ENCODE data around the gene SLCO3A1. TPM values are rescaled to one million over a fixed set of nuclear protein-coding genes. Genes with fewer than 3 reads are reported as not detected.
A peak's percentile ranks its signal among the peaks of the same experiment; 100 is the strongest.

The SLCO3A1 gene
- total RNA-seq, 2 experiments from 2014 or later: 29.5 to 30.4 TPM

DNA sequence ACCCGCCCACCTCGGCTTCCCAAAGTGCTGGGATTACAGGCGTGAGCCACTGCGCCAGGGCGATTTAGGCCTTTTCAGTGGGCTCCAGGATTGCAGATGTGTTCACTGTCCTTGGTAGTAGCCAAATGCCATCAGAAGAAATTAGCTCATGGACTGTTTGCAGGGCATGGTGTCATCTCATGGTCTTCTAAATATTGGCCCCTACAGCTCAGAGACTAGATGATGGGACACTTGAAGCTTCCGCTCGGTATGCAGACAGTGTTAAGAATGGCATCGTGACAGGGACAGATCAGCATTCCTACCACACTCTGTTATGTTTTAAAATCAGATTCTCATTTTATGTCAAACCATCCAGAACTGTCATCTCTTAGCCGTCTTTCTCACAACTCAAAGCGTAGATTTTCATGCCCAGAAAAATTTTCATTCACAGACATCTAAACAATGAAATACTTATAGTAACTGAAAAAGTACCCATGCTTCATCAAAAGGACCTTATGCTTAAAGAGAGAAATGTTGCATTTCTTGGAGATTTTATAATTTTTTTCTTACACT, 24.9 kb downstream of the SLCO3A1 start:
- POLR2A ChIA-PET: no interaction called here
- ATAC-seq (ENCODE audit: poor library complexity) (no peak), DNase-seq (no peak)
- Mint-ChIP-seq H3K27ac (no peak overlapping the region), H3K9me3 (peaks cover 3% of the 10 kb centered on the region), H3K36me3 (ENCODE audit: low read depth) (peaks cover 25% of the 10 kb centered on the region), H3K4me3 (no peak overlapping the region), H3K4me1 (ENCODE audit: low read depth) (peaks cover 54% of the 10 kb centered on the region), H3K27me3 (no peaks in the 10 kb centered on the region)
- no peak overlapping the region for H3K4me3 ChIP-seq (ENCODE audit: low read length)
- intact Hi-C loops (cut with DNase I, micrococcal nuclease): no loop called here
- no peak overlapping the region for H3K27ac ChIP-seq (ENCODE audit: low read depth in 1 of 2, low read length in 2 of 2)
- H3K36me3 ChIP-seq (ENCODE audit: insufficient read depth, low read length): peaks cover 11% of the 10 kb centered on the region
- no peaks in the 10 kb centered on the region for H3K27me3 ChIP-seq (ENCODE audit: control insufficient read depth in 1 of 2, insufficient read depth in 2 of 2, low read length in 2 of 2)
- peaks cover 19% of the 10 kb centered on the region for H3K4me1 ChIP-seq (ENCODE audit: insufficient read depth, low read length)
- CTCF ChIA-PET: no interaction called here
- TF ChIP-seq, protein P1, sequence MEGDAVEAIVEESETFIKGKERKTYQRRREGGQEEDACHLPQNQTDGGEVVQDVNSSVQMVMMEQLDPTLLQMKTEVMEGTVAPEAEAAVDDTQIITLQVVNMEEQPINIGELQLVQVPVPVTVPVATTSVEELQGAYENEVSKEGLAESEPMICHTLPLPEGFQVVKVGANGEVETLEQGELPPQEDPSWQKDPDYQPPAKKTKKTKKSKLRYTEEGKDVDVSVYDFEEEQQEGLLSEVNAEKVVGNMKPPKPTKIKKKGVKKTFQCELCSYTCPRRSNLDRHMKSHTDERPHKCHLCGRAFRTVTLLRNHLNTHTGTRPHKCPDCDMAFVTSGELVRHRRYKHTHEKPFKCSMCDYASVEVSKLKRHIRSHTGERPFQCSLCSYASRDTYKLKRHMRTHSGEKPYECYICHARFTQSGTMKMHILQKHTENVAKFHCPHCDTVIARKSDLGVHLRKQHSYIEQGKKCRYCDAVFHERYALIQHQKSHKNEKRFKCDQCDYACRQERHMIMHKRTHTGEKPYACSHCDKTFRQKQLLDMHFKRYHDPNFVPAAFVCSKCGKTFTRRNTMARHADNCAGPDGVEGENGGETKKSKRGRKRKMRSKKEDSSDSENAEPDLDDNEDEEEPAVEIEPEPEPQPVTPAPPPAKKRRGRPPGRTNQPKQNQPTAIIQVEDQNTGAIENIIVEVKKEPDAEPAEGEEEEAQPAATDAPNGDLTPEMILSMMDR (IDR thresholded peaks at IDR 0.05): no peak
- peaks cover 0 to 4% of the 10 kb centered on the region in 2 experiments for H3K9me3 ChIP-seq (ENCODE audit: control insufficient read depth in 1 of 2, insufficient read depth in 1 of 2, low read length in 2 of 2)

DNA sequence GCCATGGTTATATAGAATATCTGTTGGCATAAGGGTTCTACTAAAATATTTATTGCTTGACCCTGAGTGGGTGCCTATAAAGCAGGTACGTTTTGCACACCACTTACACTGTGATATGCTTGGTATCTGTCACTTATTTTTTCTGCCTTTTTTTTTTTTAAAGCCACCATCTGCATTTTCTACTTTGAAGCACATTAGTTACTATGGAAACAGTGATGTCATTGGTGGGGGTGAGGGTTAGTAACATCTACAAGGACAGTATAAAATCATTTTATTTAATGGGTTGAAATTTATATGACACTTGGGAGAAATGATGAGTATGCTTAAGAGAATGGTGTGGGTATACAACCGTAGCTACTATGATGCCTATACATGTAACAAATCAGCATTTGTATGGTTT, 25.6 kb downstream of the SLCO3A1 start:
- peaks cover 23% of the 10 kb centered on the region for H3K36me3 Mint-ChIP-seq (ENCODE audit: low read depth)
- no peak overlapping the region for H3K27ac Mint-ChIP-seq
- intact Hi-C loops (cut with DNase I, micrococcal nuclease): no loop called here
- H3K27me3 Mint-ChIP-seq: no peaks in the 10 kb centered on the region
- no peaks in the 10 kb centered on the region for H3K27me3 ChIP-seq (ENCODE audit: control insufficient read depth in 1 of 2, insufficient read depth in 2 of 2, low read length in 2 of 2)
- peaks cover 19% of the 10 kb centered on the region for H3K4me1 ChIP-seq (ENCODE audit: insufficient read depth, low read length)
- no peak for ATAC-seq (ENCODE audit: poor library complexity)
- H3K27ac ChIP-seq (ENCODE audit: low read depth in 1 of 2, low read length in 2 of 2): no peak overlapping the region
- peaks cover 11% of the 10 kb centered on the region for H3K36me3 ChIP-seq (ENCODE audit: insufficient read depth, low read length)
- POLR2A ChIA-PET: no interaction called here
- CTCF ChIA-PET: no interaction called here
- TF ChIP-seq, protein P1 (IDR thresholded peaks at IDR 0.05): no peak
- H3K9me3 ChIP-seq (ENCODE audit: control insufficient read depth in 1 of 2, insufficient read depth in 1 of 2, low read length in 2 of 2): peaks cover 0 to 4% of the 10 kb centered on the region in 2 experiments
- DNase-seq: peak in 2 of 14 experiments; percentile 24 to 30
- H3K9me3 Mint-ChIP-seq: peaks cover 3% of the 10 kb centered on the region
- H3K4me3 ChIP-seq (ENCODE audit: low read length): no peak overlapping the region
- H3K4me1 Mint-ChIP-seq (ENCODE audit: low read depth): peaks cover 55% of the 10 kb centered on the region
- no peak overlapping the region for H3K4me3 Mint-ChIP-seq

DNA sequence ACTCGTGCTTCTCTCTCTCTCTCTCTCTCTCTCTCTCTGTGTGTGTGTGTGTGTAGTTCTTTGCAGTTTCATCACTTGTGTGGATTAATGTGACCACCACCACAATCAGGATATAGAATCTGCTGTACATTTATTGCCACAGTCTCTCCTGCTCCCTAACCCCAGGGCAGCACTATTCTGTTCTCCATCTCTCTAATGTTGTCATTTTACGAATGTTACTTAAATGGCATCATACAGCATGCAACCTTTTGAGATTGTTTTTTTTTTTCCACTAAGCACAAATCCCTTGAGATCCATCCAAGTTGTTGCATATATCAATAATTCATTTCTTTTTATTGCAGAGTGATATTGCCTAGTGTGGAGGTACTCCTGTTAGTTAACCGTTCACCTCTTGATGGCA, 26.9 kb downstream of the SLCO3A1 start:
- ATAC-seq (ENCODE audit: poor library complexity): no peak
- H3K4me3 Mint-ChIP-seq: no peak overlapping the region
- intact Hi-C loops (cut with DNase I, micrococcal nuclease): no loop called here
- no peak overlapping the region for H3K27ac Mint-ChIP-seq
- peaks cover 3% of the 10 kb centered on the region for H3K9me3 Mint-ChIP-seq
- H3K27me3 Mint-ChIP-seq: no peaks in the 10 kb centered on the region
- Histone ChIP-seq H3K4me1 (ENCODE audit: insufficient read depth, low read length) (peaks cover 11% of the 10 kb centered on the region), H3K4me3 (ENCODE audit: low read length) (no peak overlapping the region), H3K36me3 (ENCODE audit: insufficient read depth, low read length) (peaks cover 11% of the 10 kb centered on the region), H3K27ac (ENCODE audit: low read depth in 1 of 2, low read length in 2 of 2) (no peak overlapping the region), H3K9me3 (ENCODE audit: control insufficient read depth in 1 of 2, insufficient read depth in 1 of 2, low read length in 2 of 2) (peaks cover 0 to 4% of the 10 kb centered on the region in 2 experiments), H3K27me3 (ENCODE audit: control insufficient read depth in 1 of 2, insufficient read depth in 2 of 2, low read length in 2 of 2) (no peaks in the 10 kb centered on the region)
- TF ChIP-seq, protein P1 (IDR thresholded peaks at IDR 0.05): no peak
- DNase-seq: no peak
- CTCF ChIA-PET: no interaction called here
- peaks cover 11% of the 10 kb centered on the region for H3K36me3 Mint-ChIP-seq (ENCODE audit: low read depth)
- peaks cover 44% of the 10 kb centered on the region for H3K4me1 Mint-ChIP-seq (ENCODE audit: low read depth)
- POLR2A ChIA-PET: no interaction called here

All from CD4-positive, alpha-beta T cell (primary cell).